Esophagus muscularis mucosa (tissue), 4 donors: ENCODE data around the gene ABCC11.

Source experiments
- EP300 ChIP-seq: sonication (generic); formaldehyde crosslinking; IDR thresholded peaks from one replicate; pipeline ENCODE4 v1.6.1; 2017; ENCODE audit warnings: antibody characterized with exemption
- POLR2A ChIP-seq: fragments of 450-650 bp; IDR thresholded peaks from one replicate; pipeline ENCODE4 v1.6.1; 2017; ENCODE audit warnings: antibody characterized with exemption, moderate library complexity, mild to moderate bottlenecking, low read depth
- POLR2AphosphoS5 ChIP-seq, 2 donors: sonication (generic); formaldehyde crosslinking; IDR thresholded peaks; one replicate each; pipeline ENCODE4 v1.6.1; 2017; ENCODE audit warnings: antibody characterized with exemption in 2 of 2
- TF ChIP-seq, protein P1 (sequence below), 3 experiments: fragments of 200-600 bp in 2 of 3; fragments of 450-650 bp in 1 of 3; sonication (generic) in 2 of 3; IDR thresholded peaks; one replicate each; pipeline ENCODE4 v1.5.1; 2017 to 2019; ENCODE audit warnings: antibody characterized with exemption in 3 of 3, mild to moderate bottlenecking in 2 of 3, moderate library complexity in 1 of 3

DNA sequence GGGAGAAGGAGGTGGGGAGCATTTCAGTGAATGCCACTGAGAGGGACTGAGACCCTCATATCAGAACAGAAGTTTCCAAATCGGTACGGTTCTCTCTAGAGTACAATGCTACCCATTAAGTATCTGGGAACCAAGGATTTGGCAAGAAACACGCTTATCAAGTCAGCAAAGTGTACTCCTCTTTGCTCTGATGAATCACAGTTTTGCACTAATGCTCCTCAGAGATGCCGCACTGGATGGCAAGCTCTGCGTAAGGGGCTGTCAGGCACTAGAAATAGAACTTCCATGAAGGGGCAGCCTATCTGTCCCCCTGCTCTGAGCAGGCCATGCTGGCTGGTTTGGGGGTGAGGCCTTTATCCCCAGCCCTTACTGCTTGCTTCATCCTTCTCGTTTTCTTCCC is 86.8 kb downstream of the ABCC11 start:
- TF ChIP-seq, protein P1, sequence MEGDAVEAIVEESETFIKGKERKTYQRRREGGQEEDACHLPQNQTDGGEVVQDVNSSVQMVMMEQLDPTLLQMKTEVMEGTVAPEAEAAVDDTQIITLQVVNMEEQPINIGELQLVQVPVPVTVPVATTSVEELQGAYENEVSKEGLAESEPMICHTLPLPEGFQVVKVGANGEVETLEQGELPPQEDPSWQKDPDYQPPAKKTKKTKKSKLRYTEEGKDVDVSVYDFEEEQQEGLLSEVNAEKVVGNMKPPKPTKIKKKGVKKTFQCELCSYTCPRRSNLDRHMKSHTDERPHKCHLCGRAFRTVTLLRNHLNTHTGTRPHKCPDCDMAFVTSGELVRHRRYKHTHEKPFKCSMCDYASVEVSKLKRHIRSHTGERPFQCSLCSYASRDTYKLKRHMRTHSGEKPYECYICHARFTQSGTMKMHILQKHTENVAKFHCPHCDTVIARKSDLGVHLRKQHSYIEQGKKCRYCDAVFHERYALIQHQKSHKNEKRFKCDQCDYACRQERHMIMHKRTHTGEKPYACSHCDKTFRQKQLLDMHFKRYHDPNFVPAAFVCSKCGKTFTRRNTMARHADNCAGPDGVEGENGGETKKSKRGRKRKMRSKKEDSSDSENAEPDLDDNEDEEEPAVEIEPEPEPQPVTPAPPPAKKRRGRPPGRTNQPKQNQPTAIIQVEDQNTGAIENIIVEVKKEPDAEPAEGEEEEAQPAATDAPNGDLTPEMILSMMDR (IDR thresholded peaks at IDR 0.05) = no peak
- TF ChIP-seq EP300 = no peak
- no peak for TF ChIP-seq POLR2A
- no peak for TF ChIP-seq POLR2AphosphoS5 (IDR thresholded peaks at IDR 0.05)
